IMR-90 (cell line): ENCODE data around the gene LTB4R. TPM values are rescaled to one million over a fixed set of nuclear protein-coding genes. Genes with fewer than 3 reads are reported as not detected.

Source experiments
- ATAC-seq: fragments of 200-7000 bp; cut with Tn5 transposase; 2 replicates; pipeline ENCODE4 v1.9.1; 2020; ENCODE audit warnings: low read depth, mild to moderate bottlenecking, moderate library complexity
- BruUV-seq: library from RNA; stranded (reverse); fragments of 400-500 nt; replicated peaks from 2 replicates; lab custom pipeline; 2021; lab: Mats Ljungman, UMichigan
- CTCF ChIA-PET: fragments of 300-600 bp; formaldehyde crosslinking; extraction: SDS; loops from one replicate; lab custom pipeline; 2021; ENCODE audit warnings: antibody characterized with exemption; lab: Yijun Ruan, JAX
- POLR2A ChIA-PET: fragments of 300-600 bp; sonication (Branson Sonifier 250); formaldehyde crosslinking; loops from one replicate; lab custom pipeline; 2022; ENCODE audit warnings: antibody characterized with exemption; ENCODE audit not compliant: unreplicated experiment; lab: Charles Lee
- DNase-seq: peaks from one replicate; pipeline ENCODE4 v3.0.0; 2013
- H2AFZ ChIP-seq: replicated peaks from 2 replicates; pipeline ENCODE3; 2013; ENCODE audit warnings: low read length, mild to moderate bottlenecking; ENCODE audit not compliant: poor library complexity
- H2AK5ac ChIP-seq: 2 replicates; pipeline ENCODE4 v1.6.1; 2013; ENCODE audit warnings: low read depth, low read length, inconsistent platforms
- H2AK9ac ChIP-seq: replicated peaks from 2 replicates; pipeline ENCODE3; 2013; ENCODE audit warnings: mild to moderate bottlenecking, low read depth, low read length, moderate library complexity; ENCODE audit not compliant: poor library complexity
- H2BK120ac ChIP-seq: 2 replicates; pipeline ENCODE4 v1.6.1; 2013; ENCODE audit warnings: low read depth, low read length, inconsistent platforms
- H2BK15ac ChIP-seq: 3 replicates; pipeline ENCODE4 v1.6.1; 2013; ENCODE audit warnings: low read depth, low read length, inconsistent platforms
- H2BK20ac ChIP-seq: 2 replicates; pipeline ENCODE4 v1.6.1; 2013; ENCODE audit warnings: low read depth, mild to moderate bottlenecking, inconsistent platforms, low read length, moderate library complexity
- H2BK5ac ChIP-seq: 2 replicates; pipeline ENCODE4 v1.6.1; 2013; ENCODE audit warnings: mild to moderate bottlenecking, low read depth, low read length, inconsistent platforms; ENCODE audit not compliant: poor library complexity, severe bottlenecking
- H3K14ac ChIP-seq: replicated peaks from 2 replicates; pipeline ENCODE4 v1.6.1; 2013; ENCODE audit warnings: low read depth, low read length, inconsistent platforms
- H3K18ac ChIP-seq: 2 replicates; pipeline ENCODE4 v1.6.1; 2013; ENCODE audit warnings: low read depth, low read length, control low read depth
- H3K23ac ChIP-seq: 2 replicates; pipeline ENCODE4 v1.6.1; 2013; ENCODE audit warnings: low read depth, low read length, inconsistent platforms
- H3K27ac ChIP-seq: 2 replicates; pipeline ENCODE4 v1.5.1; 2013; ENCODE audit warnings: mild to moderate bottlenecking, control low read depth, low read length; ENCODE audit not compliant: insufficient read depth
- H3K27me3 ChIP-seq: 2 replicates; pipeline ENCODE4 v1.6.1; 2013; ENCODE audit warnings: low read length; ENCODE audit not compliant: control insufficient read depth, insufficient read depth
- H3K36me3 ChIP-seq: 2 replicates; pipeline ENCODE4 v1.6.1; 2013; ENCODE audit warnings: low read length, mixed read lengths; ENCODE audit not compliant: control insufficient read depth, insufficient read depth
- H3K4ac ChIP-seq: 2 replicates; pipeline ENCODE4 v1.6.1; 2013; ENCODE audit warnings: low read depth, low read length, inconsistent platforms
- H3K4me1 ChIP-seq: 2 replicates; pipeline ENCODE4 v1.6.1; 2013; ENCODE audit warnings: low read length, mixed read lengths; ENCODE audit not compliant: control insufficient read depth, insufficient read depth
- H3K4me2 ChIP-seq: 2 replicates; pipeline ENCODE4 v1.6.1; 2013; ENCODE audit warnings: low read depth, mild to moderate bottlenecking, control low read depth, low read length, moderate library complexity
- H3K4me3 ChIP-seq: 2 replicates; pipeline ENCODE4 v1.5.1; 2013; ENCODE audit warnings: low read depth, mild to moderate bottlenecking, control low read depth, low read length, moderate library complexity; ENCODE audit not compliant: insufficient read depth
- H3K56ac ChIP-seq: 2 replicates; pipeline ENCODE4 v1.6.1; 2013; ENCODE audit warnings: low read length, inconsistent platforms; ENCODE audit not compliant: insufficient read depth; ENCODE audit errors: extremely low read depth
- H3K79me1 ChIP-seq, 2 experiments: 2 replicates each; pipeline ENCODE4 v1.6.1; 2013; ENCODE audit warnings: low read length in 2 of 2, inconsistent platforms in 1 of 2, low read depth in 1 of 2
- H3K9ac ChIP-seq: 2 replicates; pipeline ENCODE4 v1.6.1; 2013; ENCODE audit warnings: low read depth, low read length, control low read depth
- H3K9me1 ChIP-seq: 2 replicates; pipeline ENCODE4 v1.6.1; 2013; ENCODE audit warnings: low read length, inconsistent platforms; ENCODE audit not compliant: insufficient read depth
- H3K9me3 ChIP-seq: 2 replicates; pipeline ENCODE4 v1.6.1; 2013; ENCODE audit warnings: low read length; ENCODE audit not compliant: control insufficient read depth, insufficient read depth
- H4K20me1 ChIP-seq: 2 replicates; pipeline ENCODE4 v1.6.1; 2013; ENCODE audit warnings: low read length, inconsistent platforms; ENCODE audit not compliant: insufficient read depth
- H4K5ac ChIP-seq: 2 replicates; pipeline ENCODE4 v1.6.1; 2013; ENCODE audit warnings: mild to moderate bottlenecking, low read depth, low read length, control low read depth
- H4K8ac ChIP-seq, 2 experiments: 2 replicates each; pipeline ENCODE4 v1.6.1; 2013; ENCODE audit warnings: low read depth in 2 of 2, low read length in 2 of 2, control low read depth in 1 of 2, inconsistent platforms in 1 of 2
- H4K91ac ChIP-seq: 2 replicates; pipeline ENCODE4 v1.6.1; 2013; ENCODE audit warnings: low read depth, low read length, inconsistent platforms; ENCODE audit not compliant: insufficient read depth
- BHLHE40 ChIP-seq: fragments of 150-350 bp; IDR thresholded peaks from 2 replicates; pipeline ENCODE4 v1.6.1; 2016; ENCODE audit warnings: mild to moderate bottlenecking, low read depth, low read length
- CEBPB ChIP-seq: IDR thresholded peaks from 2 replicates; pipeline ENCODE4 v1.6.1; 2012; ENCODE audit warnings: low read depth, low read length, improper control_type of control experiment
- CHD1 ChIP-seq: IDR thresholded peaks from 2 replicates; pipeline ENCODE4 v1.6.1; 2012; ENCODE audit warnings: low read depth, low read length, improper control_type of control experiment
- CTCF ChIP-seq: conservative IDR thresholded peaks from 2 replicates; pipeline ENCODE4 v1.5.1; 2012; ENCODE audit warnings: mild to moderate bottlenecking, low read depth, low read length, improper control_type of control experiment
- ELK1 ChIP-seq: fragments of 150-350 bp; IDR thresholded peaks from 2 replicates; pipeline ENCODE4 v1.6.1; 2016; ENCODE audit warnings: low read depth, mild to moderate bottlenecking, low read length, moderate library complexity, borderline replicate concordance
- FOS ChIP-seq: fragments of 150-350 bp; IDR thresholded peaks from 2 replicates; pipeline ENCODE4 v1.6.1; 2016; ENCODE audit warnings: low read depth, low read length
- MAFK ChIP-seq: IDR thresholded peaks from 2 replicates; pipeline ENCODE4 v1.6.1; 2012; ENCODE audit warnings: low read depth, low read length, improper control_type of control experiment
- MAZ ChIP-seq: IDR thresholded peaks from 2 replicates; pipeline ENCODE4 v1.6.1; 2012; ENCODE audit warnings: low read depth, mild to moderate bottlenecking, low read length, improper control_type of control experiment, moderate library complexity, borderline replicate concordance
- MXI1 ChIP-seq: IDR thresholded peaks from 2 replicates; pipeline ENCODE4 v1.6.1; 2012; ENCODE audit warnings: low read depth, mild to moderate bottlenecking, low read length, moderate library complexity, borderline replicate concordance
- NFE2L2 ChIP-seq: fragments of 150-350 bp; IDR thresholded peaks from 2 replicates; pipeline ENCODE4 v1.6.1; 2016; ENCODE audit warnings: low read depth, mild to moderate bottlenecking, low read length
- POLR2A ChIP-seq: IDR thresholded peaks from 2 replicates; pipeline ENCODE4 v1.6.1; 2012; ENCODE audit warnings: mild to moderate bottlenecking, low read depth, low read length
- RAD21 ChIP-seq: IDR thresholded peaks from 2 replicates; pipeline ENCODE4 v1.6.1; 2012; ENCODE audit warnings: low read length, improper control_type of control experiment
- RCOR1 ChIP-seq: IDR thresholded peaks from 2 replicates; pipeline ENCODE4 v1.6.1; 2012; ENCODE audit warnings: mild to moderate bottlenecking, low read length, improper control_type of control experiment; ENCODE audit not compliant: insufficient replicate concordance
- RFX5 ChIP-seq: IDR thresholded peaks from 2 replicates; pipeline ENCODE4 v1.8.0; 2012; ENCODE audit warnings: low read depth, mild to moderate bottlenecking, low read length, moderate library complexity
- SMC3 ChIP-seq: fragments of 150-350 bp; IDR thresholded peaks from 2 replicates; pipeline ENCODE4 v1.6.1; 2016; ENCODE audit warnings: low read depth, mild to moderate bottlenecking, antibody characterized with exemption, low read length, moderate library complexity
- USF2 ChIP-seq: fragments of 150-350 bp; IDR thresholded peaks from 2 replicates; pipeline ENCODE4 v1.6.1; 2017; ENCODE audit warnings: mild to moderate bottlenecking, antibody characterized with exemption, low read length, low read depth
- WGBS, 2 experiments: methylation state at CpG; one replicate each; pipeline versions ENCODE4 v1.1.5 to v1.1.7; 2013; ENCODE audit warnings: missing lambda C conversion rate in 2 of 2; ENCODE audit not compliant: insufficient read length in 1 of 2; ENCODE audit errors: extremely low coverage in 2 of 2; 5-methylcytosine and 5-hydroxymethylcytosine counted together
- dilution Hi-C: fragments of 300-500 bp; cut with HindIII; formaldehyde crosslinking; loops from one replicate; pipeline ENCODE4 v1.14.3; 2018; ENCODE audit warnings: low sequenced_read_pairs; ENCODE audit not compliant: unreplicated experiment
- in situ Hi-C: fragments of 300-500 bp; cut with MboI; formaldehyde crosslinking; loops from 3 replicates; pipeline ENCODE4 v1.14.3; 2019; ENCODE audit warnings: low sequenced_read_pairs, inconsistent platforms, mixed read lengths
- intact Hi-C: fragments of 100-400 bp; cut with micrococcal nuclease; formaldehyde crosslinking; loops from 2 replicates; pipeline ENCODE4 v1.10.0; 2022
- polyA plus RNA-seq, 3 experiments: library from polyadenylated mRNA; depleted of rRNA; stranded (reverse); fragments of >200 nt; gene quantifications; 2 replicates each; pipeline ENCODE4 v1.2.3, GENCODE V29; 2012; ENCODE audit warnings: low replicate concordance in 1 of 3
- total RNA-seq: library from RNA; depleted of rRNA; stranded (reverse); fragments of >200 nt; gene quantifications from 2 replicates; pipeline ENCODE4 v1.2.3, GENCODE V29; 2012

LTB4R gene
- total and polyA plus RNA-seq, 2 of the 4 experiments (the other 2 are of a cell fraction), result 0.18 to 2.3 TPM

GRCh38 chr14:24356208-24356607, 44.9 kb downstream of the LTB4R start:
- H2AK5ac ChIP-seq, result no peak overlapping the region
- no peak overlapping the region for H2AK9ac ChIP-seq
- H3K18ac ChIP-seq, result no peak overlapping the region
- intact Hi-C loops (no loop called here), dilution Hi-C loops (no loop called here), in situ Hi-C loops (no loop called here)
- ChIA-PET CTCF (no interaction called here), POLR2A (no interaction called here)
- H3K9ac ChIP-seq, result no peak overlapping the region
- DNase-seq (no peak), ATAC-seq (no peak)
- no peak overlapping the region for H2AFZ ChIP-seq
- H3K14ac ChIP-seq, result no peak overlapping the region
- no peak overlapping the region for H2BK15ac ChIP-seq
- H2BK20ac ChIP-seq, result no peak overlapping the region
- no peaks in the 10 kb centered on the region for H3K36me3 ChIP-seq
- no peak overlapping the region for H4K8ac ChIP-seq
- H3K9me3 ChIP-seq, result no peaks in the 10 kb centered on the region
- BruUV-seq, result no TSS peak
- no peak overlapping the region for H3K23ac ChIP-seq
- WGBS, 2 experiments, result no CpG with 5 or more reads among the region's 4 CpGs
- no peaks in the 10 kb centered on the region for H3K79me1 ChIP-seq
- H4K91ac ChIP-seq, result no peak overlapping the region
- H4K5ac ChIP-seq, result no peak overlapping the region
- no peak overlapping the region for H3K4ac ChIP-seq
- H3K9me1 ChIP-seq, result peaks cover 3% of the 10 kb centered on the region; the same call in 1 of the 2 replicates
- no peak for TF ChIP-seq NFE2L2
- no peak for TF ChIP-seq CTCF
- TF ChIP-seq POLR2A, result no peak
- TF ChIP-seq RFX5, result no peak
- TF ChIP-seq ELK1, result no peak
- TF ChIP-seq USF2, result no peak
- no peak for TF ChIP-seq BHLHE40
- TF ChIP-seq SMC3, result no peak
- TF ChIP-seq CHD1, result no peak
- no peak for TF ChIP-seq MAZ
- no peak for TF ChIP-seq MXI1
- no peak for TF ChIP-seq RAD21
- TF ChIP-seq FOS, result no peak
- no peak for TF ChIP-seq RCOR1
- no peak for TF ChIP-seq MAFK
- no peak for TF ChIP-seq CEBPB
- no peaks in the 10 kb centered on the region; the same call in 1 of the 2 replicates for H3K27me3 ChIP-seq
- no peak overlapping the region for H3K56ac ChIP-seq
- no peaks in the 10 kb centered on the region for H4K20me1 ChIP-seq
- H3K4me1 ChIP-seq, result peaks cover 9% of the 10 kb centered on the region
- no peak overlapping the region for H3K27ac ChIP-seq
- H2BK120ac ChIP-seq, result no peak overlapping the region
- H3K4me2 ChIP-seq, result no peak overlapping the region
- no peak overlapping the region for H2BK5ac ChIP-seq
- no peak overlapping the region for H3K4me3 ChIP-seq
